Measurements from ENCODE around the gene HMX2.

- TF ChIP-seq CTCF (conservative IDR thresholded peaks at IDR 0.05; ENCODE audit: low read depth, low read length) (no peak), EZH2 (IDR thresholded peaks at IDR 0.05; ENCODE audit: low read length, unreplicated experiment) (no peak), EZH2phosphoT487 (IDR thresholded peaks at IDR 0.05; ENCODE audit: borderline replicate concordance, low read length) (no peak)
Observed at GRCh38 chr10:123156078-123156477, 8.1 kb downstream of the HMX2 start.
